ENCODE results near the gene HTD2.

GRCh38 chr3:58260261-58260731 is 46.0 kb upstream of the HTD2 start:
- TF ChIP-seq POLR2A (IDR thresholded peaks at IDR 0.05) (no peak), CTCF (IDR thresholded peaks at IDR 0.05) (no peak)
